Spinal cord (tissue), 10 donors: ENCODE measurements around the gene TRIOBP. TPM values are rescaled to one million over a fixed set of nuclear protein-coding genes. Genes with fewer than 3 reads are reported as not detected.

Experiments used
- DNase-seq, 6 donors: peaks; one replicate each; pipeline versions ENCODE4 v3.0.0 to v3.0.0-alpha.2; 2013 to 2015; ENCODE audit warnings: low spot score in 6 of 6, low read depth in 4 of 6
- H3K27ac ChIP-seq: one replicate; pipeline ENCODE4 v1.5.1; 2013; ENCODE audit warnings: low read depth, low read length, control low read depth
- H3K27me3 ChIP-seq: one replicate; pipeline ENCODE4 v1.6.1; 2013; ENCODE audit warnings: low read length; ENCODE audit not compliant: control insufficient read depth, insufficient read depth
- H3K36me3 ChIP-seq: one replicate; pipeline ENCODE4 v1.6.1; 2013; ENCODE audit warnings: low read length; ENCODE audit not compliant: control insufficient read depth, insufficient read depth
- H3K4me1 ChIP-seq: one replicate; pipeline ENCODE4 v1.6.1; 2013; ENCODE audit warnings: low read length; ENCODE audit not compliant: control insufficient read depth, insufficient read depth
- H3K4me3 ChIP-seq: one replicate; pipeline ENCODE4 v1.5.1; 2013; ENCODE audit warnings: low read depth, low read length, control low read depth
- H3K9me3 ChIP-seq: one replicate; pipeline ENCODE4 v1.6.1; 2013; ENCODE audit warnings: low read length; ENCODE audit not compliant: control insufficient read depth, insufficient read depth
- WGBS: methylation state at CpG from one replicate; pipeline ENCODE4 v1.1.5; 2013; ENCODE audit warnings: missing lambda C conversion rate; ENCODE audit not compliant: insufficient coverage; 5-methylcytosine and 5-hydroxymethylcytosine counted together
- polyA plus RNA-seq, 2 donors: library from polyadenylated mRNA; unstranded; fragments of 120-200 nt; gene quantifications; one replicate each; pipeline ENCODE4 v1.2.1, GENCODE V29; 2013; ENCODE audit not compliant: insufficient read length in 2 of 2
- total RNA-seq, 2 donors: library from RNA; depleted of rRNA in 1 of 2; stranded (reverse); fragments of 120-200 nt in 1 of 2; fragments of >200 nt in 1 of 2; gene quantifications; one replicate each; pipeline versions ENCODE4 v1.2.3 to v1.2.4, GENCODE V29; 2013 to 2014
- donor health status: healthy.

Gene TRIOBP
- total and polyA plus RNA-seq, 4 donors, result 32.3 to 72.9 (median 55.8) TPM

DNA sequence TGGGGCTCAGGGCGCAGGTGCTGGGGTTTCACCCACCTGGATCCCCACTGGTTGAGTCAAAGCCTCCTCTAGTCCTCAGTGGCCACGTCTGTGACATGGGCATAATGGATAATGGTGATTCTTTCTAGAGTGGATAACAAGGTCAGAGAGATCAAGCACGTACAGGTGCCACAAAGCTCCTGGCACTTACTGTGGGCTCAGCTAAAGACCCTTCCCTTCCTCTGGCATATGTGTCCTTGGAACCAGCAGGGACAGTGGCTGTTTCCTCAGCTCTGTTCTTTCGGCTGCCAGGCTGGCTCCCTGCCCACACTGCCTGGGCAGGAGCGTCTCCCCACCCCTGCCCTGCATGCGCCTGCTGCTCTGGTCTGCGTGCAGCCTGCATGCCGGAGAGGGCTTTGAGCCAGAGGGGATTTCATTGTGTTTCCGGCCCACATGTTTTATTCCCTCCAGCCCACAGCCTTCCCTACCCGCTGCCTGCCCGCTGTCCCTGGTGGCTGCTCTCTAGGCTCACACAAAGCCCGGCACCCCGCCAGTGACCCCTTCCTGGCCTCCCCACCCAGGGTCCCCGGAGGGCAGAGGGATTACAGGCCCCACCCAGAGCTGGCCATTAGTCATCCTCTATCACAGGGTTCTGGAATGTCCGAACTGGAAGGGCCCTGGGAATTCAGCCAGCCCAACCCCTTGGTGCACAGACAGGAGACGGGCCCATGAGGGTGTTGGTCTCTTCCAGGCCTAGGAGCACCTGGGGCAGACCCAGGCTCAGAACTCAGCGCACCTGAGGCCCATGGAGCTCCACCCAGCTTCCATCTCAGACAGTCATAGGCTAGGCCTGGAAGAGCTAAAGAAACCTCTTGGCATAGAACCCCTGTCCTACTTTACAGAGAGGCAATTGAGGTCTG lies 55.6 kb downstream of the TRIOBP start:
- Histone ChIP-seq H3K27ac (peak overlapping the region; percentile 82), H3K4me3 (no peak overlapping the region), H3K27me3 (no peaks in the 10 kb centered on the region), H3K9me3 (no peaks in the 10 kb centered on the region), H3K4me1 (peaks cover 61% of the 10 kb centered on the region), H3K36me3 (peaks cover 72% of the 10 kb centered on the region)
- WGBS, result 25% methylated on average over 17 of the region's 17 CpGs
- peak in 5 of 6 donors; percentile 46 to 88 (median 59) for DNase-seq

DNA sequence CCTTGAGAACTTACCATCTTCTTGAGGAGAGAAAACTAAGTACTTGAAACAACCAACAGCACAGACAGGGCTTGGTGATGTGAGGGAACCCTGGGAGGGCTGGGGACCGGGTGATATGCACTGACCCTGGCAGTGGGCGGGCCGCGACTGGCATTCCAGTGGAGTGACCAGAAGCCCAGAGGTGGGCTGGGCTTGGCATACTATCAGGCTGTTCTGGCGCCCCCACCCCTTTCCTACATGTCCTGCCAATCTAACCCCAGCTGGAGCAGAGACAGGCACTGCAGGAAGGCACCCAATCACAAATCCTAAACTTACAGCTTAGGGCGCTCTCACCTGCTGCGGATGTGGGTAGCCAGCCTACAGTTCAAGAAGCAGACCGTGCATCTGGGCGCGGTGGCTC lies 56.9 kb downstream of the TRIOBP start:
- DNase-seq, result no peak
- Histone ChIP-seq H3K27me3 (no peaks in the 10 kb centered on the region), H3K36me3 (peaks cover 85% of the 10 kb centered on the region), H3K4me3 (no peak overlapping the region), H3K27ac (no peak overlapping the region), H3K4me1 (peaks cover 51% of the 10 kb centered on the region), H3K9me3 (no peaks in the 10 kb centered on the region)
- 95% methylated on average over 10 of the region's 10 CpGs for WGBS

DNA sequence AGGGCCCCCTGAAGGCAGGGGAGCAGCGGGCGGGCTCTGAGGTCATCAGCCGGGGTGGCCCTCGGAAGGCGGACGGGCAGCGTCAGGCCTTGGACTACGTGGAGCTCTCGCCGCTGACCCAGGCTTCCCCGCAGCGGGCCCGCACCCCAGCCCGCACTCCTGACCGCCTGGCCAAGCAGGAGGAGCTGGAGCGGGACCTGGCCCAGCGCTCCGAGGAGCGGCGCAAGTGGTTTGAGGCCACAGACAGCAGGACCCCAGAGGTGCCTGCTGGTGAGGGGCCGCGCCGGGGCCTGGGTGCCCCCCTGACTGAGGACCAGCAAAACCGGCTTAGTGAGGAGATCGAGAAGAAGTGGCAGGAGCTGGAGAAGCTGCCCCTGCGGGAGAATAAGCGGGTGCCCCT lies 60.8 kb downstream of the TRIOBP start:
- Histone ChIP-seq H3K27ac (no peak overlapping the region), H3K27me3 (no peaks in the 10 kb centered on the region), H3K4me1 (peaks cover 14% of the 10 kb centered on the region), H3K9me3 (no peaks in the 10 kb centered on the region), H3K4me3 (no peak overlapping the region), H3K36me3 (peaks cover 89% of the 10 kb centered on the region)
- no peak for DNase-seq
- WGBS, result 96% methylated on average over 27 of the region's 27 CpGs

GRCh38 chr22:37758694-37759093 lies 61.8 kb downstream of the TRIOBP start:
- H3K4me1 ChIP-seq, result peaks cover 6% of the 10 kb centered on the region
- WGBS, result 90% methylated on average over 10 of the region's 10 CpGs
- H3K27me3 ChIP-seq, result no peaks in the 10 kb centered on the region
- no peaks in the 10 kb centered on the region for H3K9me3 ChIP-seq
- peaks cover 92% of the 10 kb centered on the region for H3K36me3 ChIP-seq
- no peak overlapping the region for H3K4me3 ChIP-seq
- DNase-seq, result no peak
- no peak overlapping the region for H3K27ac ChIP-seq

DNA sequence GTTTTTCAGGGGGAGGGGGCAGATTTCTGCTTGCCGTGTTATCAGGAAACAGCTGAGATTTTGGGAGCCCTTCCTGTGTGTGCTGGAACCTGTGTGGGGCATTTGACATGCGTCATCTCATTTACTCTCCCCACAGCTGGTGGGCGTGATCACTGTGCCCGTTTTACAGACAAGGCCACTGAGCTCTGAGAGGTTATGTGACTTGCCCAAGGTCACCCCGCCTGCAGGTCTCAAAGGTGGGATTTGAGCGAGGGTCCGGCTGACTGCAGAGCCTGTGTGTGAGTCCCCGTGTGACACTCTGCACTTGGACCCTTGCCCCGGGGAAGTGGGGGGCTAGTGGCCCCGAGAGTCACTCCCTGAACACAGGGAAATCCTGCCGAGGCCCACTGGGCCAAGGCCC lies 62.4 kb downstream of the TRIOBP start:
- DNase-seq, result no peak

GRCh38 chr22:37760152-37760551 lies 63.3 kb downstream of the TRIOBP start:
- no peak overlapping the region for H3K4me3 ChIP-seq
- WGBS, result no CpG with 5 or more reads among the region's 3 CpGs
- no peaks in the 10 kb centered on the region for H3K9me3 ChIP-seq
- H3K36me3 ChIP-seq, result peaks cover 83% of the 10 kb centered on the region
- no peak for DNase-seq
- no peaks in the 10 kb centered on the region for H3K27me3 ChIP-seq
- peaks cover 7% of the 10 kb centered on the region for H3K4me1 ChIP-seq
- H3K27ac ChIP-seq, result no peak overlapping the region

More for the DNA sequence above, 62.4 kb downstream of the TRIOBP start:
- Histone ChIP-seq H3K36me3 (peaks cover 90% of the 10 kb centered on the region), H3K9me3 (no peaks in the 10 kb centered on the region), H3K4me3 (no peak overlapping the region), H3K27ac (no peak overlapping the region), H3K27me3 (no peaks in the 10 kb centered on the region), H3K4me1 (peaks cover 6% of the 10 kb centered on the region)
- WGBS, result 91% methylated on average over 10 of the region's 11 CpGs

DNA sequence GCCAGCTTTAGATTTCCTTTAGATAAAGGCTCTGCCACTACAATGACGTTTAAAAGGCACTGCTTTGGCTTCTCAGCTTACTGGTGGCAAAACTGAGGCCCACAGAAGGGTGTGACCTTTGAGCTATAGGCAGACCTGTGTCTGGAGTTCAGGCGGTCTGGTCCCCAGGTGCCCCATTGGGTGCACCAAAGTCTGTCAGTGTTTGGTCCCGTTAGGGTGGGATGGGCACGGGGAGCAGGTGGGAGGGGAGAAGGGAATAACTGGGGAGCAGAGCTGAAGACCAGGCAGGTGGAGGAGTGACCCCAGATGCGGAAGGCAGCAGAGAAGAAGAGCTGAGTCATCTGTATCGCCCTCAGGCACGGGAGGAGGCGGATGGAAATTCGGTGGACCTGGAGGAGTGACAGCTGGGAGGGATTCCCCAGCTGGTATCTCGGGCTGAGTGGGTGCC lies 65.6 kb downstream of the TRIOBP start:
- H3K36me3 ChIP-seq, result peaks cover 73% of the 10 kb centered on the region

GRCh38 chr22:37763012-37763411 lies 66.2 kb downstream of the TRIOBP start:
- H3K27me3 ChIP-seq, result no peaks in the 10 kb centered on the region
- peaks cover 73% of the 10 kb centered on the region for H3K36me3 ChIP-seq
- no peak overlapping the region for H3K27ac ChIP-seq
- no peaks in the 10 kb centered on the region for H3K9me3 ChIP-seq
- H3K4me1 ChIP-seq, result peaks cover 18% of the 10 kb centered on the region
- no peak for DNase-seq
- 91% methylated on average over 9 of the region's 9 CpGs for WGBS
- H3K4me3 ChIP-seq, result no peak overlapping the region

More for the DNA sequence above, 65.6 kb downstream of the TRIOBP start:
- H3K4me1 ChIP-seq, result peaks cover 16% of the 10 kb centered on the region
- H3K4me3 ChIP-seq, result no peak overlapping the region
- no peak overlapping the region for H3K27ac ChIP-seq
- DNase-seq, result no peak
- H3K9me3 ChIP-seq, result no peaks in the 10 kb centered on the region
- H3K27me3 ChIP-seq, result no peaks in the 10 kb centered on the region
- 81% methylated on average over 9 of the region's 10 CpGs for whole genome bisulfite sequencing

DNA sequence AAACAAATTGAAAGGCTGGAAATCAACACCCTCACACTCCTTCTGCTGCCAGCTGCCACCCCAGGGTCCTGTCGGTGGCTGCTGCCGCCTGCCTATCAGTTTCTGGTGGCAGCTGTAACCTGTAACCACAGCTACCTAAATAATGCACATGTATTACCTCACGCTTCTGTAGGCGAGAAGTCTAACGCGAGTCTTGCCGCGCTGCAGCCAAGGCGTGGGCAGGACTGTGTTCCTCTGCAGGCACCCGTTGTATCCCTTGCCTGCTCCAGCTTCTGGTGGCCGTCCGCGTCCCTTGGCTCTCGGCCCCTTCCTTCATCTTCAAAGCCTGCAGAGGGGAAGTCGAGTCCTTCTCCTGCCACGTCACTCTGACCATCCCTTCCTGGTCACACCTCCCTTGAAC lies 66.8 kb downstream of the TRIOBP start:
- whole genome bisulfite sequencing, result 91% methylated on average over 13 of the region's 16 CpGs
- Histone ChIP-seq H3K4me3 (no peak overlapping the region), H3K4me1 (peaks cover 20% of the 10 kb centered on the region), H3K27me3 (no peaks in the 10 kb centered on the region), H3K27ac (no peak overlapping the region), H3K9me3 (no peaks in the 10 kb centered on the region), H3K36me3 (peaks cover 73% of the 10 kb centered on the region)
- no peak for DNase-seq

DNA sequence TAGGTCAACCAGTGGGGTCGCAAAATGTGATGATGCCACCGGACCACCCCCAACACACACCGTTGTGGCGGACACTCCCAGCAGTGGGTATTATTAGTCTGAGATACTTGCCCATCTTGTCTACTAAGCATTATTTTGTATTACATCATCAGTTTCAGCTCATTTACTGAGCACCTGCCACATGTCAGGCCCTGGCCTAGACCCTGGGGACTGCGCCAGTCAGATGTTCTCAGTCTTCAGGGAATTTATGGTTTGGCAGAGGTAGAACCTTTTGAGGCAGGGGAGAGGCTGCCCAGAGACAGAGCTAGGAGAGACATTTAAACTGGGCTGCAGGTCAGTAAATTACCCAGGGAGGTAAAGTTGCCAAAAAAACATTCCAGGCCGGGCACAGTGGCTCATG lies 67.8 kb downstream of the TRIOBP start:
- Histone ChIP-seq H3K27ac (no peak overlapping the region), H3K27me3 (no peaks in the 10 kb centered on the region), H3K9me3 (no peaks in the 10 kb centered on the region), H3K4me3 (no peak overlapping the region), H3K36me3 (peaks cover 73% of the 10 kb centered on the region), H3K4me1 (peaks cover 20% of the 10 kb centered on the region)
- DNase-seq, result no peak
- 85% methylated on average over 2 of the region's 6 CpGs for WGBS
